DMS153 (cell line): Measurements from ENCODE around the gene PTRH2.
"Not testable (repeated sequence)": the region's sequence is repeated elsewhere in the genome, so short reads cannot be mapped to it uniquely, and the experiment has no call there.

Source experiments
- DNase-seq: peaks from one replicate; lab custom pipeline; 2025; lab: John Stamatoyannopoulos, UW

Gene PTRH2

GRCh38 chr17:59707149-59707970, at the start of gene PTRH2, which contains the start of gene VMP1:
Gene PTRH2, minus strand, starts transcription at chr17:59707430. Its CDS starts 9,452 bp downstream, at chr17:59697978.
Gene VMP1, plus strand, starts transcription at chr17:59707654. Its CDS starts 23,793 bp downstream, at chr17:59731447.
- DNase-seq: peak; percentile 99

- no peak for DNase-seq
Observed at GRCh38 chr17:59756236-59756818, 49.1 kb upstream of the PTRH2 start.

DNA sequence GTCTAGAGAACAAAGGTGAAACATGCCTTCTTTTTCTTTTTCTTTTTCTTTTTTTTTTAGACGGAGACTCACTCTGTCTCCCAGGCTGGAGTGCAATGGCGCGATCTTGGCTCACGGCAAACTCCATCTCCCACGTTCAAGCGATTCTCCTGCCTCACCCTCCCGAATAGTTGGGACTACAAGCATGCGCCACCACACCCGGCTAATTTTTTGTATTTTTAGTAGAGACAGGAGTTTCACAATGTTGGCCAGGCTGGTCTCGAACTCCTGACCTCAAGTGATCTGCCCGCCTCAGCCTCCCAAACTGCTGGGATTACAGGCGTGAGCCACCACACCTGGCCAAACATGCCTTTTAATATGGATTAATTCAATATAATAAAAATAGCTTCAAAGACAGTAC, 47.8 kb upstream of the PTRH2 start:
- DNase-seq: not testable (repeated sequence)

DNA sequence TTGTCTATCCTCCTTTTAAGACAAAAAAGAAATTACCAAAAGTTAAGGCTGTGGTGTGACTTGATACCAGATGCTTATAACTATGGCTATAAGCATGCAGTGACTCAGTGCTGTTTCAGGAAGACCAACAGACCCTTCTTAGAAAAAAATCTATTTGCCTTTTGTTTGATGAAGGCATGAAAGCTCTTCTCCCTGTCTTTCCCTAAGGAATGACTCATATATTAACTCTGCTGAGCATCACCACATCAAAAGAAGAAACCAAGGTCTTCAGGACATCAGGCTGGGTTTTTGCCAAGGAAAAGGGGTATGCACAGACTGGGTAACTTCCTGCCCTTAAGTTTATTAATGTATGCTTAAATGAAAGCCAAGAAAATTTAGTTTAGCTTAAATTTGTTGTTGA, 47.3 kb upstream of the PTRH2 start:
- DNase-seq: peak; percentile 33

DNA sequence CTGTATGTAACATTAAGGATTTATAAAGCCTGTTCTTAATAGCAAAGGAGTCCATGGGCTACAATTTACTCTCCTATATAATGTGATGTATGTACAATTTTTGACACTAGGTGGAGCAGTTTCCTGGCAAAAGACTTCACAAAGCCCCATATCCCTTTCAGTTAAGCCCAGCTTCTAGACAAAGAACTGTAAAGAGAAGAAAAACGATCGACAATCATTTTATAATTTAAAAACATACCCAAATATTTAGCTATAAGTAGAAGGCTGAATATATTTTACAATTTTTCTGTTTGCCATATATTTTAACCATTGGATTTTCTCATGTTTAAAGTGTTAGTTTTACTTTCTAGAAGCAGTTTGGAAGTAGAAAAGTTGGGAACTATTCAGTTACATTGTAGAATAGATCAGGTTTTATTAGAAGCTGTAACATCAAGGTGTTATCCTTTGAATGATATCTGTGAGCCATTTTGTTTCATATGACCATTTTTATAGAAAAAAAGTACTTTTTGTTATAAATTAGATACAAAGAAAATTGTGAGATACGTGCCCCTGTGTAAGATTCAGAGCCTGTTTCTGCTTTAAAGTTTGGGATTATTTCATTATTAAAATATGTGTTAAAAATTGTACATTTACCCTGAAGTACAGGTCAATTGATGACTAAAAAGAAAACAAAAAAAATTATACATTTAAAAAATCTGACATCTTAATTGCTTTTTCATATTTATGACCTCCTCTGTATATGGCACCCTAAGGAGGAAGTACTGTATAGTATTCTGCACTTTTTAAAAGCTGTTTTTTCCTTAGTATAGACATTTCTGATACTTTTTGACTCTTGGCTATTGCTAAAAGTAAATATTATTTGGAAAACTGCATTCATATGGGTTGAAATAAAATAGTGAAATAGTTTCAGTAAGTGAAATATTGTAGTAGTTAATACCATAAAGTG, 46.6 kb upstream of the PTRH2 start:
- DNase-seq: peak; percentile 72

- DNase-seq: no peak
Observed at GRCh38 chr17:59752922-59753321, 45.7 kb upstream of the PTRH2 start.

DNA sequence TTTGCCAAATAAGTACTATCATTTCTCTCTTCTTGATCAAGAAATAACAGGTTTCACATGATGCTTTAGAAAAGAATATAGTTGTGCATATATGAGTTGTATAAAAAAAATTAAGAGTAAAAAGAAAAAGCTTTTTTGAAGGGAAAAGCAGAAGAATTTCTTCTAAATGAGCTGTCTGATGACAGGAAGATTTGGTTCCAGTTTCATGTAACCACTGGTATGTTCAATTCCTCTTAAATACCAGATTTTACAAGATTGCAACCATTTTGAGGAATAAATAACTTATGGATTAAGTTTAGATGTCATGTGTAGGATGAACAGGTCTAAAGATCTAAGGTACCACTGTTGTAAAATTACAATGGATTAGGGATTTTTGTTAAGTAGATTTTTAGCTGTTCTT, 45.2 kb upstream of the PTRH2 start:
- no peak for DNase-seq

DNA sequence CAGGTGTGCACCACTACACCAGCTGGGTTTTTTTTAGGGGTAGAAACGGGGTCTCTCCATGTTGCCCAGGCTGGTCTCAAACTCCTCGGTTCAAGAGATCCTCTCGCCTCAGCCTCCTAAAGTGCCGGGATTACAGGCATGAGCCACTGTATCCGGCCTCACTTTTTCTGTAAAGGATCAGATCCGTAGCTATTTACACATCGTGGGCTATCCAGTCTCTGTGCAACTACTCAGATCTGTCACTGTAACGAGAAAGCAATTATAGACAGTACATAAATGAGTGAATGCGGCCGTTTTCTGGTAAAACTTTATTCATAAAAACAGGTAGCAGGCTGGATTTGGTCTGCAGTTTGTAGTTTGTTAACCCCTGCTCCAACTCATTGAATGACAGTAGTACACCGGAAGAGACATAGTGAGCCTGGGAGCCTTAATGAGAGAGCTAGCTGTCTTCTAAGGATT, 44.8 kb upstream of the PTRH2 start:
- no peak for DNase-seq

- no peak for DNase-seq
Observed at GRCh38 chr17:59748591-59748990, 41.4 kb upstream of the PTRH2 start.

DNA sequence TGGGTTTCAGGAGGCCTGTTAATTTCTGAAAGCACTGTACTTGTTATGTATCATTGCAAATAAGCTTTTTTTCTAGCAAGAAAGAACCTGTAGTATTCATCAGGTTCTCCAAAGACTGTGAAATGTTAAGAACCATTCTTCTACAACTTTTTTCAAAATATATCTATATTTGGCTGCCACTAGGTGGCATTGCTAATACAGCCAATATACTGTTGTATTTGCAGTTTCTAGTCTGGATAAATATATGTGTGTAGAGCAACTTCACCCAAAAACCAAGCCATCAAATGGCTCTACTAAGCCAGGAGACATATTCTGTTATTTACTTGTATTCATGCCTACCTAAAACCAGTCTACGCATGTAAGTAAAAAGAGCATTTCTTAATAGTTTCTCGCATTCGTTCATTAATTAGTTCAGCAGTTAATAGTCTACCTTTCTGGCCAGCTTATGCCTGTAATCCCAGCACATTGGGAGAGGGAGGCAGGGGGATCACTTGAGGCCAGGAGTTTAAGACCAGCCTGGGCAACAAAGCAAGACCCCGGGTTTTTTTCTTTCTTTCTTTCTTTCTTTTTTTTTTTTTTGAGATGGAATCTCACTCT, 39.7 kb upstream of the PTRH2 start:
- DNase-seq: peak; percentile 11

- no peak for DNase-seq
Observed at GRCh38 chr17:59745040-59745439, 37.8 kb upstream of the PTRH2 start.

DNA sequence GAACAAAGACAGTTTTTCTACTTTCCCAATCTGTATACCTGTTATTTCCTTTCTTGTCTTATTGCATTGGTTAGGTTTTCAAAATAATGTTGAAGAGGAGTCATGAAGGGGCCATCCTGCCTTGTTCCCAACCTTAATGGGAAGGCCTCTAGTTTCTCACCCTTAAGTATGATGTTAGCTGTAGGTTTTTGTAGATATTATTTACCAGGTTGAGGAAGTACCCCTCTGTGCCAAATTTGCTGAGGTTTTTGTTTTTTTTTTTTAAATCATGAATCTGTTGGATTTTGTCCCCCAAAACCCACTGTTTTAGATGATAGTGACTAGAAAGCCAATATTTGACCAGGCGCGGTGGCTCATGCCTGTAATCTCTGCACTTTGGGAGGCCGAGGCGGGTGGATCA, 36.6 kb upstream of the PTRH2 start:
- no peak for DNase-seq

DNA sequence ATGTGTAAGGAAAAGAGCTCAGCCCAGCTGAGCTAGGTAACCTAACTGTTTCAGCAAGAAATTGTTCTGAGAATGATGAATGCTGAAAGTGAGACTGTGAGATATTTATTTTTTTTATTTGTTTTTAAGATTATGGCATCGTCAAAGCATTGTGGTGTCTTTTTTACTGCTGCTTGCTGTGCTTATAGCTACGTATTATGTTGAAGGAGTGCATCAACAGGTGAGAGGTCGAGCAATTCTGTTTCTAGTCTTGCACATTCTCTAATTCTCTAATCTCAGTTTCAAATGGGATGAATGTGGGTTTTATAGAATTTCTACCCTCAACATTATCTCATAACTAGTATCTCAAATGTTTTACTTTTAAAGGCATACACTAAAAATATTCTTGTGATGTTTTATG, 30.1 kb upstream of the PTRH2 start:
- no peak for DNase-seq

GRCh38 chr17:59734226-59734625, 27.0 kb upstream of the PTRH2 start:
- DNase-seq: no peak

GRCh38 chr17:59733697-59734096, 26.5 kb upstream of the PTRH2 start:
- no peak for DNase-seq

DNA sequence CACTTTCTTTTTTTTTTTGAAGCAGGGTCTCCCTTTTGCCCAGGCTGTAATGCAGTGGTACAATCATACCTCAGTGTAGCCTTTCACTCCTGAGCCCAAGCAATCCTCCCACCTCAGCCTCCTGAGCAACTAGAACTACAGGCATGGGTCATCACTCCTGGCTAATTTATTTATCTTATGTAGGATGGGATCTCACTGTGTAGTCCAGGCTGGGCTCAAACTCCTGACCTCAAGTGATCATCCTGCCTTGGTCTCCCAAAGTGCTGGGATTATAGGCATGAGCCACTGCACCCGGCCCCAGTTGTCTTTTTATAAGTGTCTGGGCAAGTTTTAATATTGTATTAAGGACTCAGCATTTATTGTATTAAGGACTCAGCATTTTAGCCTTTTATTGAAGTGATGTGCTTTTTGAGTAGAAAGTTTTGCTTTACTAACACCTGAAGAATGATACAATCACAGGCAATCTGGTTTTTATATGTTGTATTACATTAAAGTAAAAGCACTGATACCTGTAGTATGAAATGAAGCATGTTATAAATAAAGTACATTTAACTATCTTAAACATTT, 23.1 kb upstream of the PTRH2 start:
- DNase-seq: no peak

- DNase-seq: no peak
Observed at GRCh38 chr17:59727817-59728533, 20.7 kb upstream of the PTRH2 start.

DNA sequence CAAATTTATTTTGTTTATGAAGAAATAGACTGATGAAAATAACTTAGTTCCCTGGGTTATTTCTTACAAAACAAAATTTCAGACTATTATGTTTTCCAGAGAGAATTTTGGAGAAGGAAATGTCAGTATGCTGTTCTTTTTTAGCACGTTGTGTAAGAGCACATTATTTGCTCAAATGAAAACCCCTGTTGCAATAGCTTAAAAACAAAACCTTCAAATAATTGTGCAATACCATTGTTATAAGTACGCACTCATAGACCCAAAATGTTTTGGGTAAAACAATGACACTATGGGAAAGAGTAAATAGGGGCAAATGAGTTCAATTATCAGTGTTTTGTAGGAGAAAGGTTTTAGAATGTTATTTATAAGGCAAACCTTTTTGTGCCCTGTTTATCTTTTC, 18.5 kb upstream of the PTRH2 start:
- DNase-seq: no peak

DNA sequence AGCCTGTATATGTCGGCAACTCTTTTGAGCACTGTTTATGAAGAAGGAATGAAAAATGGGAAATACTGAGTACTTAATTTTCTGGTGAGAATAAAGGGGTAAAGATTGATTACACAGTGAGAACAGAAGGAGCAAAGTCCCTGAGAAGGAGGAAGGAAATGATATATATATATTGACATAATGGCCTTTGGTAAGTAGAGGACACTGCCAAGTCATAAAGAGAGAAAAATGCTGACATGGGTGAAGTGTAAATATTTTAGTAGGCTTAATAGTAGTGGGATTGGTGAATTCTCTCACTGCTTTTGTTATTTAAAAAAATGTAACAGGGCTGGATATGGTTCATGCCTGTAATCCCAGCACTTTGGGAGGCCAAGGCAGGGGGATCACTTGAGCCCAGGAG, 16.4 kb upstream of the PTRH2 start:
- DNase-seq: no peak

GRCh38 chr17:59723041-59723440, 15.8 kb upstream of the PTRH2 start:
- no peak for DNase-seq

GRCh38 chr17:59722623-59723022, 15.4 kb upstream of the PTRH2 start:
- no peak for DNase-seq
